Endometrial microvascular endothelial cells (primary cell): ENCODE measurements around the gene FMN2. TPM values are rescaled to one million over a fixed set of nuclear protein-coding genes. Genes with fewer than 3 reads are reported as not detected.

ENCODE experiments used
- in situ Hi-C: cut with HindIII; loops from 2 replicates; pipeline ENCODE4 v1.10.0; 2017; ENCODE audit warnings: low sequenced_read_pairs, low pct_unique_long_range_greater_than_20kb; ENCODE audit errors: inconsistent ontology term
- total RNA-seq: library from RNA; depleted of rRNA; stranded (reverse); fragments of >200 nt; gene quantifications from one replicate; pipeline ENCODE4 v1.2.3, GENCODE V29; 2015; ENCODE audit errors: inconsistent ontology term

The FMN2 gene
- total RNA-seq, 1 donor from 2014 or later: 0.93 TPM

GRCh38 chr1:240487493-240487892 lies 395.8 kb downstream of the FMN2 start:
- in situ Hi-C loops: no loop called here

- in situ Hi-C loops: no loop called here
These were observed 399.5 kb downstream of the FMN2 start for GRCh38 chr1:240491156-240491555.

- in situ Hi-C loops: no loop called here
These were observed 400.1 kb downstream of the FMN2 start for GRCh38 chr1:240491796-240492195.

- in situ Hi-C loops: no loop called here
These were observed 401.3 kb downstream of the FMN2 start for GRCh38 chr1:240492832-240493440.

GRCh38 chr1:240495601-240496000 lies 403.9 kb downstream of the FMN2 start:
- in situ Hi-C loops: no loop called here

GRCh38 chr1:240496356-240496755 lies 404.7 kb downstream of the FMN2 start:
- in situ Hi-C loops: no loop called here

DNA sequence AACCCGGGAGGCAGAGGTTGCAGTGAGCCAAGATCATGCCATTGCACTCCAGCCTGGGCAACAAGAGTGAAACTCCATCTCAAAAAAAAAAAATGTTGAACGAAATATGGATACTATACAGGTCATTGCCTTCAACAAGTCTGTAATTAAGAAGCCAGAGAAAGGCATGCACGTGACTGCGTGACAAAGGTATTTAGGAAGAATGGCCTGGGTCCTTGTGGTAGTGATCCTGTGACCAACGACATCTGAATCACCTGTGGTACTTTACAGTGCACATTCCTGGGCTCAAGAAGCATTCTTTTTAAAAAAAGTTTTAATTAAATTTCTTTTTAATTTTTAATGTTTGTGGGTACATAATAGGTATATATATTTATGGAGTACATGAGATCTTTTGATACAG lies 405.3 kb downstream of the FMN2 start:
- in situ Hi-C loops: no loop called here

GRCh38 chr1:240497908-240498307 lies 406.2 kb downstream of the FMN2 start:
- in situ Hi-C loops: no loop called here

DNA sequence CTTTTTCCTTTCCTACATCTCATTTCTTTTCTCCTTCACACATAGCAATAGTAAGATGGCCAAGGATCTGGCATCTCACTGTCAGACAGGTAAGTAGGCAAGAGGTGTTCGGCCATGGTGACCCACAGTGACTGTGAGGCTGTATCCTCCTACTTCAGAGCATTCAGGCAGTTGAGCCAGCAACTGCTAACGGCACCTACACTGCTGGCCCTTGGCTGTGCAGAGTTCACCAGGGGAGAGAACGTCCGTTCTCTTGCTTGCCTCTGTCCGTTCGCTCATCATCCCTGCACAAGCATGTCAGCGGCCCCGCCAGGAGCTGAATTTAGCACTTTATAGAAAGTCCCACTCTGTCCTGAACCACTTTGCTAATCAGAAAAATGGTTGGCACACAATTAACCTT lies 406.7 kb downstream of the FMN2 start:
- in situ Hi-C loops: no loop called here

- in situ Hi-C loops: no loop called here
These were observed 407.3 kb downstream of the FMN2 start for GRCh38 chr1:240499012-240499411.

GRCh38 chr1:240500647-240501046 lies 409.0 kb downstream of the FMN2 start:
- in situ Hi-C loops: no loop called here

DNA sequence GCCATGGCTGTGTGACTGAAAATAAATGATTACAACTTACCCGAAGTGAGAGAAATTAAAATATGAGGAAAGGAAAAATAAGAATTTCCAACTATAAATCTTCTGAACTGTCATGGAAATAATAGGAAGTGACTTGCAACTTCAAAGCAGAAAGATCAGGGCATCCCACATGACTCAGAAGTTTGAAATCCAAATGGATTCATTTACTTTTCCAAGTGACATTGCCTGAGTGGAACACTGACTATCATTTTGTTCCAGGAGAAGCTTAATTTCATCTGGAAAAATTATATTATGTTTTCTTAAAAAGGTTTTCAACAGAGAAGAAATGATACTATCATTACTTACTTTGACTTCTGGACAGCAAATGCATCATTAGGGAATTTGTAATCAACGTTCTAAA lies 409.4 kb downstream of the FMN2 start:
- in situ Hi-C loops: no loop called here

DNA sequence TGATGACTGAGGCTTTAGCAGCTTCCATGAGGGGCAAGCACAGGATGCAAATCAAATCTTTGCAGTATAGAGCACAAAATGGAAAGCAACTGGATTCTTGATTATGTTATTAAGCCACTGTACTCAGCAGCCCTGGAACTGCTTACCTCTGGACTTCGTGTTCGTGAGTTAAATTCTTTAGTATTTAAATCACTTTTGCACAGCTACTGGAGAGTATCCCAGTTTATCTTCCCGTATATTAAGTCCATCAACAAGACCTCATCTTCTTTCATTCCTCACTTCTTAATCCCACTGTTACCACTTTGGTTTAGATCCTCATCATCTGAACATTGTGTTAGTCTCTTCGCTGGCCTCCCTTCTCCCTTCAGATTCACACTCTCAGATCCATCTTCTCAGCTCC lies 411.4 kb downstream of the FMN2 start:
- in situ Hi-C loops: no loop called here

GRCh38 chr1:240503558-240503957 lies 411.9 kb downstream of the FMN2 start:
- in situ Hi-C loops: no loop called here

DNA sequence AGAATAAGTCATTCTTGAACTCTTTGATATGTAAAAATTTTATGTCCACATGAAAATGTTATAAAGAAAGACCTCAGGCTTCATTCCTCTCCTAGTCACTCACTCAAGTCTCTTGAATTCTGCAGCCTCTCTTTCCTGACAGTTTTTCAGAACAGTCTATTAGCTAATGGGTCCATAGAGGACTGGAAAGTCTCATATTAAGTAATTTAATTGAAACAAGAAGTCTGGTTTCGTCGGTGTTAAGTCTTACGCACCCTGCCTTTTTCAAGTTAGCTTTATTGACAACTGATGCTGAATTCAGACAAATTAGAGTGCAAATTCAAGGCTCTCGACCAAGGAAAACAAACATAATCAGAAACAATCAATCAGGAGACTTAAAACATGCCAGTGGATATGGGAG lies 414.5 kb downstream of the FMN2 start:
- in situ Hi-C loops: no loop called here

- in situ Hi-C loops: no loop called here
These were observed 416.5 kb downstream of the FMN2 start for GRCh38 chr1:240508201-240508600.

DNA sequence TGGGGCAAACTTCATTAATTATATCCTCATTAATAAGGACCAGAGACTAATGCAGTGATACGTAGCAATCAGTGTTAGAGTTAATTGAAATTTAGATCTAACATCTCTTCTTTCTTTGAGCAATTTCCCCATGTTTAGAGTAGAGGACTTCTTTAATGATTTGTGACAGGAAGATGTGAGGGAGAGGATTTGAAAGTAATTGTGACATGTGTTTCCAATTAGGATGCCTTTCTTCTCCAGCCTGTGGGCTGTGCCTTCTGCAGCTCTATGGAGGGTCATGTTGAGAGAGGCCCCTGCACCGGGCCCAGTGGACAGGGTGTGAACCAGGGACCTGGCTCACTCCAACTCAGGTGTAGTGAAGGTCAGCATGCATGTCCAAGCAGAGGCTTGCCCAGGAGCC lies 417.3 kb downstream of the FMN2 start:
- in situ Hi-C loops: no loop called here

DNA sequence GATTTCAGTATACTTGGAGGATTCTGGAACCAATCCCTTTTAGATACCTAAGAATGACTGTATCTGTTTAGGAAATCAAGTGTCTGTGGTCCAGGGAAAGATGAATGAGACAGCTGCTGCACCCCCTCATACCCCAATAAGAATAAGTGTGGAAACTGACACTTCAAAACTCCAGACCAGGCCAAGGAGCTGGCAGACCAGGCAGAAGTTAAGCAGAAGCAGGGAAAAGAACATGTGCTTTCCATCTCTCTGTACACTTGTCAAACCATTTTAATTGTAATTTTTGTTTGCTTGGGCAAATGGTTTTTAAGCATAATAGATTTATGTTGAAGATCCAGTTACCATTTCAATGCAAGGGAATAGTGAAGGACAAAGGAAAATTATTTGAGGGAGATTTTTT lies 420.1 kb downstream of the FMN2 start:
- in situ Hi-C loops: no loop called here

DNA sequence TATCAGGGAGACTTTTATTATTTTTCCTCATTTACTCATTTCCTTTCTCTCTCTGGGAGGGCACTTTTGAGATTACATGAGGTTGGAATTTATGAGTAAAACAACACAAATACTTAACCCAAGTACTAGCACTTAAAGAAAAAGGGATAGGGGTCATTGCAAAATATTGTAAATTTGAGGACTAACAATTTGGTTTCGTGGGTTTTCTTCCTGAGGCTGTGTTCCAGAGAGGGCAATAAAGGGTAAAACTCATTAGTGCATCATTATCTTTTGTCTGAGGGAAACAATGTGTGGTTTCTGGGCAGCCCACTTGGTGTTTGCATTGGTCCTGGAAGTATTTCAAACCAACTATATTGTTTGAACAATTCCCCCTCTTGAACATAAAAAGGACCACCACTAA lies 423.8 kb downstream of the FMN2 start:
- in situ Hi-C loops: no loop called here

- in situ Hi-C loops: no loop called here
These were observed 424.4 kb downstream of the FMN2 start for GRCh38 chr1:240516069-240516468.

DNA sequence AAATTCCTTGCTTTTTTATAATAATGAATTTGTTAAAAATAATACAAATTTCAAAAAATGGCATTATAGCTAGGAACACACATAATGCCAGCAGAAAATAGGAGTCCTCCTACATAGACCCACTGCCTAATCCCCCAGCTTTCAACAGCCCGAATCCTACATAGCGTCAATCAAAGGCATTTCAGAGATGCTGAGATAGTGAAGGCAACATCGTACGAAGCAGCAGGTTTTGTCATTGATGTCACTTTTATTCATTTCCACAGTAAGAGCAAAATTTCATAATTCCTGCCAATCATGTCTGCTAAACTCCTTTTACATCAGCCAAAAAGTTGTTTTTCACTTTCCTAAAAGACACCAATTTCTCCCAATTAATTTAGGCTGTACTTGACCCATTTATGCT lies 426.2 kb downstream of the FMN2 start:
- in situ Hi-C loops: no loop called here
